ENCODE results near the gene LENEP. TPM values are rescaled to one million over a fixed set of nuclear protein-coding genes. Genes with fewer than 3 reads are reported as not detected.

The LENEP gene
- total RNA-seq, 1 donor from 2014 or later: not detected

- intact Hi-C loops (cut with DNase I): no loop called here
- ATAC-seq (ENCODE audit: poor library complexity): no peak
- DNase-seq: no peak
Measured at GRCh38 chr1:155033524-155033923, 40.1 kb downstream of the LENEP start, which contains the start of the genes DCST1 and DCST2. DCST1 (plus strand) TSS chr1:155033824; CDS start chr1:155034037, 213 bp downstream. DCST2 (minus strand) TSS chr1:155033781; CDS start chr1:155033701, 80 bp downstream.

DNA sequence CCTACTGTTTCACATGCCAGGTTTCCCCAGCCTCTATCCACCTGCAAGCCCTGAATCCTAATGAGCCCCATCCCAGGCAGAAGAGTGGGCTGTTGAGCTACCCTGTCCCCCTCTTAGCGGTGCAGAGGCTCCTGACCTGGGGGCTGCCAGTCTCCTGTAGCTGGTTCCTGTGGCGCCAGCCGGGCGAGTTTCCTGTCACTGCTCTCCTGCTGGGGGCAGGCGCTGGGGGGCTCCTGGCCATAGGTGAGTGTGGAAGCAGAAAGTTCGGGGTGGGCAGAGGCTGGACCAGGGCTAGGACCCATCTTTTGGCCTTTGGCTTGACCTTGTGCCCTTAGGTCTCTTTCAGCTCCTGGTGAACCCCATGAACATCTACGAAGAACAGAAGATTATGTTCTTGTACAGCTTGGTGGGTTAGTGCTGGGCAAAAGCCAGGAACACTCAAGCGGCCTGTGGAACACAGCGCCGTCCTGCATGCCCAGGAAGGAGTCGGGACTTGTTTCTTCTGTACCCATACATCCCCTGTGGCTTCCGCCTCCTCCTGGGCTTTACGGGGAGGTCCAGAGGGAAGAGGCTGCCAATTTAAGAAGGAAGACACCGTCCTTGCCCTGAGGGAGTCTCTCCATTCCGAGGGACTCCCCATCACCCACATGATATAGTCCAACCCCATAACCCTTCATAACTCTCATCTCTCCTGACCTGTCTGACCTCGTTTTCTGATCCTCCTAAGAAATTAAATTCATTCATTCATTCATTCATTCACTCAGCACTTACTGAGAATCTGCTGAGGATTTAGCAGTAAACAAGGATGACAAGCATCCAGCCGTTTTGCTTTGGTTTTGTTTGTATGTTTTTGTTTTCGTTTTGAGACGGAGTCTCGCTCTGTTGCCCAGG lies 41.2 kb downstream of the LENEP start:
- no peak for ATAC-seq (ENCODE audit: poor library complexity)
- no peak for DNase-seq
- intact Hi-C loops (cut with DNase I): no loop called here

- intact Hi-C loops (cut with DNase I): no loop called here
Measured at GRCh38 chr1:155035936-155036335, 42.5 kb downstream of the LENEP start.

DNA sequence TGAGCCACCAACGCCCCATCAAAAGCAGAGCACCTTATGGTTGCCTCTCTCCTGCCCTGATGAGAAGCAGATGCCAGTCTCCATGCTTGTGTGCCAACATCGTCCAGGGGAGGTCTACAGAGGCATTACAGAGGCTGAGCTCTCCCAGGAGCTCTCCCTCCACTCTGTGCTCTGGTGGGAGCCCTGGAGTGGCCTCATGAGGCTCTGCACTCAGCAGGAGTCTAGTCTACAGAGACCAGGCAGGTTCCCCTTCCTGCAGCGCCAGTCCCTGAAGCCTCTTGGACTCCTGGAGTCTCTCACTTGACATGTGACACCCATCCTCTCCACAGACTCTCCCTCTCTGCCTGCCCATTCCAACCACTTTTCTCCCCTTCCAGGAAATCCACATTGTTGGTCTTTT lies 43.7 kb downstream of the LENEP start:
- DNase-seq (no peak), ATAC-seq (ENCODE audit: poor library complexity) (no peak)
- intact Hi-C loops (cut with DNase I): no loop called here

More at GRCh38 chr1:155035936-155036335, 42.5 kb downstream of the LENEP start:
- ATAC-seq (ENCODE audit: poor library complexity) (no peak), DNase-seq (no peak)

GRCh38 chr1:155037851-155038441 lies 44.6 kb downstream of the LENEP start:
- ATAC-seq (ENCODE audit: poor library complexity) (no peak), DNase-seq (no peak)
- intact Hi-C loops (cut with DNase I): no loop called here

DNA sequence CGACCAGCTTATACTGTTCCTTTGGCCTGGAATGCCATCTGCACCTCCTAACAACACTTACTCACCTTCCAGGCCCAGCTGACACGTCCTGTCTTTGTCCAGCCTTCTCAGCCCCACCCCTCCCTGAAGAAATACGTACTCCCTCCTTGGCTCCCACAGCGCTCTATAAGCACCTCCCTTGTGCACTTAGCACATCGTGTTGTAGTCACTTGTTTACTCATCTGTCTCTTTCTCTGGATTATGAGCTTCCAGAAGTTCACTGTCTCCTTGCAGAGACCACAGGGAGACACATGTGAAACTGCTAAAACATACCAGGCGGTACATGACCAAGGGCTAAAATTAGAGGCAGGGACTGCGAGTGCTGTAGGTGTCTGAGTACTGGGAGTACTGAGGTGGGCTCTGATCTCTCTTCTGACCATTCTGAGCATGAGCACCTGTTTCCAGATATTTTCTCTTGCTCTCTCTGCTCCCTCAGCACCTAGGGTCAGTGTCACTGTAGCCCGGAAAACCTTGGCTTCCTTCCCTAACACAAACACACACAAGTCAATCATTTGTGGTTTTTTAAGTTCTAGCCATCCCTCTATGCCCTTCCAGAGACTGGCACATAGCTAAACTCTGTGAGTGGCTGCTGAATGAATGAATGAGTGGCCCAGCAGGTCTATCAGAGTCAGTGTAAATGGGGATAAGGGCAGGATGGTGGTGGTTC lies 45.4 kb downstream of the LENEP start:
- intact Hi-C loops (cut with DNase I): no loop called here
- ATAC-seq (ENCODE audit: poor library complexity) (peak; percentile 19), DNase-seq (no peak)

GRCh38 chr1:155039308-155039669 lies 45.9 kb downstream of the LENEP start:
- no peak for ATAC-seq (ENCODE audit: poor library complexity)
- intact Hi-C loops (cut with DNase I): no loop called here

GRCh38 chr1:155040358-155041093 lies 47.1 kb downstream of the LENEP start:
- intact Hi-C loops (cut with DNase I): no loop called here
- DNase-seq (no peak), ATAC-seq (ENCODE audit: poor library complexity) (no peak)

More at GRCh38 chr1:155039308-155039669, 45.9 kb downstream of the LENEP start:
- no peak for DNase-seq

DNA sequence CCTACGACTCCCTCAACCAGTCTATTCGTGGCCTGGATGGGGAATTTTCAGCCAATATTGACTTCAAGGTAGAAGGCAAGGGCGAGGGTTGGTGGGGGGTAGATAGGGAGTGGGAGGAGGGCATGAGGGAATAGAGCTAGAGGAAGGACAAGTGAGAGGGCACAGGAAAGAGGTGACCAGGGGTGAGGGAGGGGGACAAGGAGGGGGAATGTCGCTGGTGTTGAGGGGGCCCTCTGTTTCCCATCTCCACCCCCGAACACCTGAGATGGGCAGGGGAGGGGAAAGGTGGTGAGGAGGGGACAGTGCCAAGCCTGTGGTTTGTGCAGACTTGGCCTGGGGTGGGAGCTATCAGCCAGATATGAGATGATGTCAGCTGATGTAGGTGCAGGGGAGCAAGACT lies 49.4 kb downstream of the LENEP start:
- intact Hi-C loops (cut with DNase I): no loop called here
- DNase-seq (no peak), ATAC-seq (ENCODE audit: poor library complexity) (no peak)

DNA sequence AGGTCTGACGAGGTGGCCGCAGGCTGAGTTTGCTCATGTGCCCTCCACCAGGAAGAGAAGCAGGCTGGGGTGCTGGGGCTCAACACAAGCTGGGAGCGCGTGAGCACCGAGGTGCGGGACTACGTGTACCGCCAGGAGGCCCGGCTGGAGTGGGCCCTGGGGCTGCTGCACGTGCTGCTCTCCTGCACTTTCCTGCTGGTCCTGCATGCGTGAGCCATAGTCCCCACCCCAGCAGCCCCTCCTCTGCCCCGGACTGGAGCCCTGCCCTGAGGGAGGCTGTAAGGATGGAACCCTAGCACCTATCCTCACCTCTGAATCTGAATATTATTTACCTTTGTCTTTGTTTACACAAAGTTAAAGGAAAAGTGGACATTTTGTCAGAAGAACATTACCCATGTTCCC lies 49.9 kb downstream of the LENEP start:
- no peak for DNase-seq
- intact Hi-C loops (cut with DNase I): no loop called here
- ATAC-seq (ENCODE audit: poor library complexity): no peak

GRCh38 chr1:155043793-155044192 lies 50.4 kb downstream of the LENEP start:
- ATAC-seq (ENCODE audit: poor library complexity): no peak
- intact Hi-C loops (cut with DNase I): no loop called here
- no peak for DNase-seq

Small RNA genes within 50 kb of the gene (microRNA-seq; reads per million reads assigned to microRNA genes)
- gene MIR4258: not detected

Other genes with a start within 250 kb of the LENEP start
- gene KCNN3, start 123.3 kb upstream of the LENEP start, total RNA-seq: 3.4 TPM
- gene PMVK, start 56.9 kb upstream of the LENEP start, total RNA-seq: 65.7 TPM
- 49.2 TPM for gene PBXIP1, start 37.5 kb upstream of the LENEP start, total RNA-seq
- gene PYGO2, start 31.8 kb upstream of the LENEP start, total RNA-seq: 13.2 TPM
- gene SHC1, start 22.8 kb upstream of the LENEP start, total RNA-seq: 52.7 TPM
- gene CKS1B, start 18.9 kb upstream of the LENEP start, total RNA-seq: 15.5 TPM
- 34.7 TPM for gene FLAD1, start 10.2 kb upstream of the LENEP start, total RNA-seq
- 44.1 TPM for gene ZBTB7B, start 9.2 kb downstream of the LENEP start, total RNA-seq
- gene DCST2, start 40.2 kb downstream of the LENEP start, total RNA-seq: 0.16 TPM
- gene DCST1, start 40.2 kb downstream of the LENEP start, total RNA-seq: not detected
- gene ADAM15, start 57.7 kb downstream of the LENEP start, total RNA-seq: 77.6 TPM
- gene EFNA4, start 70.2 kb downstream of the LENEP start, total RNA-seq: 2.6 TPM
- 0.75 TPM for gene EFNA3, start 85.3 kb downstream of the LENEP start, total RNA-seq
- gene EFNA1, start 134.3 kb downstream of the LENEP start, total RNA-seq: 41.5 TPM
- gene SLC50A1, start 142.3 kb downstream of the LENEP start, total RNA-seq: 7.1 TPM
- 49.4 TPM for gene DPM3, start 146.9 kb downstream of the LENEP start, total RNA-seq
- 121 TPM for gene KRTCAP2, start 179.7 kb downstream of the LENEP start, total RNA-seq
- 0.08 TPM for gene TRIM46, start 180.3 kb downstream of the LENEP start, total RNA-seq
- 5.8 TPM for gene THBS3, start 214.3 kb downstream of the LENEP start, total RNA-seq
- gene MTX1, start 215.1 kb downstream of the LENEP start, total RNA-seq: 16.4 TPM

Measured in Right ventricle myocardium superior (tissue), 1 donor.